Activated CD8-positive, alpha-beta memory T cell treated with anti-CD3 and anti-CD28 coated beads for 36 hours (primary cell): ENCODE measurements around the gene CCR4. TPM values are rescaled to one million over a fixed set of nuclear protein-coding genes. Genes with fewer than 3 reads are reported as not detected.
"Not testable (repeated sequence)": the region's sequence is repeated elsewhere in the genome, so short reads cannot be mapped to it uniquely, and the experiment has no call there.

Experiments
- CTCF ChIA-PET: fragments of 350-600 bp; sonication (Branson Sonifier 250); formaldehyde crosslinking; loops from one replicate; lab custom pipeline; 2021; ENCODE audit warnings: antibody characterized with exemption; lab: Charles Lee
- POLR2A ChIA-PET: fragments of 350-600 bp; sonication (Branson Sonifier 250); formaldehyde crosslinking; loops from one replicate; lab custom pipeline; 2021; ENCODE audit warnings: antibody characterized with exemption; lab: Charles Lee
- total RNA-seq, 2 experiments: library from RNA; stranded (reverse); gene quantifications; one replicate each; pipeline ENCODE4 v1.2.3, GENCODE V29; 2021

Gene CCR4
- total RNA-seq, 2 experiments from 2014 or later = 40.9 to 41.6 TPM

GRCh38 chr3:32969656-32970055 is 18.2 kb downstream of the CCR4 start:
- ChIA-PET CTCF (no interaction called here), POLR2A (no interaction called here)

- CTCF ChIA-PET = interaction anchor here (0.6 kb wide), 1 partner anchor 103 kb away, joined by 3 read pairs; no protein-coding TSS in a partner anchor
- POLR2A ChIA-PET = not testable (repeated sequence)
Measured at GRCh38 chr3:32971291-32971690, 19.8 kb downstream of the CCR4 start.

- POLR2A ChIA-PET = no interaction called here
- CTCF ChIA-PET = interaction anchor here (1.6 kb wide), 1 partner anchor 23 kb away, joined by 4 read pairs; no protein-coding TSS in a partner anchor
Measured at GRCh38 chr3:32972482-32973146, 21.2 kb downstream of the CCR4 start.

- CTCF ChIA-PET = interaction anchor here (1.0 to 1.6 kb wide), 3 partner anchors 17 to 27 kb away, joined by 3 to 6 read pairs (median 4); no protein-coding TSS in a partner anchor
- POLR2A ChIA-PET = interaction anchor here (1.0 to 1.8 kb wide), 2 partner anchors 15 to 19 kb away, joined by 4 to 8 read pairs; no protein-coding TSS in a partner anchor
Measured at GRCh38 chr3:32973982-32974381, 22.5 kb downstream of the CCR4 start.

GRCh38 chr3:32975891-32976595 is 24.6 kb downstream of the CCR4 start:
- ChIA-PET POLR2A (no interaction called here), CTCF (interaction anchor here (0.5 to 1.5 kb wide), 3 partner anchors 17 to 89 kb away, joined by 3 to 4 read pairs (median 3); no protein-coding TSS in a partner anchor)

- CTCF ChIA-PET = interaction anchor here (1.4 to 1.5 kb wide), 2 partner anchors 11 to 15 kb away, joined by 3 read pairs; no protein-coding TSS in a partner anchor
- POLR2A ChIA-PET = interaction anchor here (0.9 kb wide), 1 partner anchor 10 kb away, joined by 3 read pairs; no protein-coding TSS in a partner anchor
Measured at GRCh38 chr3:32977861-32978260, 26.4 kb downstream of the CCR4 start.

GRCh38 chr3:32978331-32978730 is 26.9 kb downstream of the CCR4 start:
- POLR2A ChIA-PET = interaction anchor here (0.9 kb wide), 1 partner anchor 10 kb away, joined by 3 read pairs; no protein-coding TSS in a partner anchor
- CTCF ChIA-PET = interaction anchor here (1.4 kb wide), 1 partner anchor 12 kb away, joined by 3 read pairs; no protein-coding TSS in a partner anchor

GRCh38 chr3:32983124-32983523 is 31.7 kb downstream of the CCR4 start:
- POLR2A ChIA-PET = no interaction called here

GRCh38 chr3:32984918-32985317 is 33.5 kb downstream of the CCR4 start:
- CTCF ChIA-PET = interaction anchor here (0.7 kb wide), 1 partner anchor 126 kb away, joined by 3 read pairs; no protein-coding TSS in a partner anchor
- POLR2A ChIA-PET = not testable (repeated sequence)

More at GRCh38 chr3:32983124-32983523, 31.7 kb downstream of the CCR4 start:
- CTCF ChIA-PET = no interaction called here

- POLR2A ChIA-PET = interaction anchor here (1.4 kb wide), 1 partner anchor 15 kb away, joined by 4 read pairs; no protein-coding TSS in a partner anchor
- CTCF ChIA-PET = interaction anchor here (0.6 to 1.9 kb wide), 5 partner anchors 41 to 183 kb away, joined by 3 to 4 read pairs (median 3); no protein-coding TSS in a partner anchor
Measured at GRCh38 chr3:32989171-32989570, 37.7 kb downstream of the CCR4 start.

GRCh38 chr3:32990116-32990515 is 38.7 kb downstream of the CCR4 start:
- ChIA-PET POLR2A (interaction anchor here (1.4 kb wide), 1 partner anchor 16 kb away, joined by 4 read pairs; no protein-coding TSS in a partner anchor), CTCF (interaction anchor here (0.8 to 1.9 kb wide), 3 partner anchors 10 to 84 kb away, joined by 3 to 4 read pairs (median 4); no protein-coding TSS in a partner anchor)

- ChIA-PET CTCF (interaction anchor here (1.0 to 1.5 kb wide), 2 partner anchors 18 to 70 kb away, joined by 3 read pairs; no protein-coding TSS in a partner anchor), POLR2A (interaction anchor here (1.5 kb wide), 1 partner anchor 69 kb away, joined by 6 read pairs; no protein-coding TSS in a partner anchor)
Measured at GRCh38 chr3:32991781-32992180, 40.3 kb downstream of the CCR4 start.

- CTCF ChIA-PET = interaction anchor here (0.7 to 1.5 kb wide), 6 partner anchors 15 to 82 kb away, joined by 3 to 5 read pairs (median 3); no protein-coding TSS in a partner anchor
- POLR2A ChIA-PET = interaction anchor here (1.2 to 1.7 kb wide), 5 partner anchors 18 to 69 kb away, joined by 4 to 8 read pairs (median 6); partner anchors contain the start of gene CCR4
Measured at GRCh38 chr3:32992310-32992686, 40.9 kb downstream of the CCR4 start.

GRCh38 chr3:32994045-32994444 is 42.6 kb downstream of the CCR4 start:
- CTCF ChIA-PET = interaction anchor here (1.2 kb wide), 1 partner anchor 34 kb away, joined by 3 read pairs; no protein-coding TSS in a partner anchor
- POLR2A ChIA-PET = no interaction called here

- ChIA-PET CTCF (interaction anchor here (0.6 to 1.3 kb wide), 3 partner anchors 45 to 116 kb away, joined by 3 to 5 read pairs (median 5); no protein-coding TSS in a partner anchor), POLR2A (interaction anchor here (0.7 to 1.7 kb wide), 2 partner anchors 41 to 562 kb away, joined by 4 to 10 read pairs; no protein-coding TSS in a partner anchor)
Measured at GRCh38 chr3:32995098-32995497, 43.7 kb downstream of the CCR4 start.

- CTCF ChIA-PET = interaction anchor here (1.3 kb wide), 1 partner anchor 78 kb away, joined by 5 read pairs; no protein-coding TSS in a partner anchor
- POLR2A ChIA-PET = interaction anchor here (0.8 to 1.7 kb wide), 3 partner anchors 36 to 44 kb away, joined by 3 to 6 read pairs (median 4); no protein-coding TSS in a partner anchor
Measured at GRCh38 chr3:32996048-32996754, 44.8 kb downstream of the CCR4 start.

- POLR2A ChIA-PET = interaction anchor here (0.8 to 1.7 kb wide), 3 partner anchors 36 to 44 kb away, joined by 3 to 6 read pairs (median 4); no protein-coding TSS in a partner anchor
Measured at GRCh38 chr3:32996755-32997091, 45.3 kb downstream of the CCR4 start.

More at GRCh38 chr3:32996755-32997091, 45.3 kb downstream of the CCR4 start:
- CTCF ChIA-PET = no interaction called here
